Measurements from ENCODE around the gene WBP1L.

- TF ChIP-seq POLR2A (IDR thresholded peaks at IDR 0.05) (no peak), CTCF (IDR thresholded peaks at IDR 0.05) (no peak), EP300 (IDR thresholded peaks at IDR 0.05) (no peak)
Measured at GRCh38 chr10:102834143-102834542, 90.4 kb downstream of the WBP1L start.

Data from stomach (tissue), 4 donors.